Lung (tissue), 12 donors: Measurements from ENCODE around the gene CABP7. TPM values are rescaled to one million over a fixed set of nuclear protein-coding genes. Genes with fewer than 3 reads are reported as not detected.

Source experiments
- ATAC-seq: fragments of 200-7000 bp; cut with Tn5 transposase; one replicate; pipeline ENCODE4 v1.9.1; 2020; ENCODE audit warnings: moderate number of reproducible peaks; ENCODE audit not compliant: insufficient read depth, low FRiP score
- DNase-seq, 3 donors: peaks; one replicate each; pipeline ENCODE4 v3.0.0-alpha.2; 2013 to 2017
- H3K27ac ChIP-seq, 2 donors: one replicate each; pipeline ENCODE4 v1.5.1; 2013; ENCODE audit warnings: mild to moderate bottlenecking in 2 of 2, moderate library complexity in 2 of 2, control low read depth in 1 of 2, inconsistent platforms in 1 of 2, low read depth in 1 of 2, low read length in 1 of 2
- H3K27me3 ChIP-seq, 3 donors: one replicate each; pipeline ENCODE4 v1.5.1; 2013; ENCODE audit warnings: low read length in 2 of 3; ENCODE audit not compliant: control insufficient read depth in 3 of 3, insufficient read depth in 3 of 3
- H3K36me3 ChIP-seq, 4 donors: one replicate each; pipeline ENCODE4 v1.5.1; 2013; ENCODE audit warnings: low read length in 4 of 4, mild to moderate bottlenecking in 1 of 4, moderate library complexity in 1 of 4; ENCODE audit not compliant: control insufficient read depth in 4 of 4, insufficient read depth in 4 of 4
- H3K4me1 ChIP-seq, 5 donors: one replicate each; pipeline ENCODE4 v1.5.1; 2013; ENCODE audit warnings: low read length in 5 of 5, mild to moderate bottlenecking in 2 of 5, moderate library complexity in 1 of 5; ENCODE audit not compliant: control insufficient read depth in 5 of 5, insufficient read depth in 5 of 5
- H3K4me3 ChIP-seq: one replicate; pipeline ENCODE4 v1.5.1; 2013; ENCODE audit warnings: mild to moderate bottlenecking, control low read depth, moderate library complexity
- H3K9ac ChIP-seq, 2 donors: one replicate each; pipeline ENCODE4 v1.5.1; 2013; ENCODE audit warnings: low read length in 2 of 2, control low read depth in 1 of 2; ENCODE audit not compliant: insufficient read depth in 1 of 2
- H3K9me3 ChIP-seq, 4 donors: one replicate each; pipeline ENCODE4 v1.5.1; 2013; ENCODE audit warnings: low read length in 3 of 4, mild to moderate bottlenecking in 1 of 4, moderate library complexity in 1 of 4; ENCODE audit not compliant: control insufficient read depth in 4 of 4, insufficient read depth in 3 of 4
- WGBS, 2 donors: extraction: QIAGEN DNeasy Blood & Tissue Kit; methylation state at CpG; one replicate each; pipeline ENCODE4 v1.1.7; 2013; 5-methylcytosine and 5-hydroxymethylcytosine counted together
- polyA plus RNA-seq, 2 donors: library from polyadenylated mRNA; stranded (reverse); fragments of 200-250 nt; gene quantifications; one replicate each; pipeline ENCODE4 v1.2.1, GENCODE V29; 2013
- total RNA-seq, 2 donors: library from RNA; depleted of rRNA in 1 of 2; stranded (reverse); fragments of >200 nt in 1 of 2; gene quantifications; one replicate each; pipeline ENCODE4 v1.2.1, GENCODE V29; 2014 to 2021
- TF ChIP-seq, protein P1 (sequence below): IDR thresholded peaks from 2 replicates; pipeline ENCODE4 v1.5.1; 2012; ENCODE audit warnings: mild to moderate bottlenecking; ENCODE audit errors: control extremely low read depth, extremely low read depth
- donor health status: control.
- donor health status: control.
- donor health status: Bipolar disorder and iron deficiency.
- donor health status: healthy.
- donor health status: DM: yes; HTN: yes; CAD: no.

The CABP7 gene
- total and polyA plus RNA-seq, 4 donors: 0.05 to 0.12 (median 0.06) TPM; not detected in 1

DNA sequence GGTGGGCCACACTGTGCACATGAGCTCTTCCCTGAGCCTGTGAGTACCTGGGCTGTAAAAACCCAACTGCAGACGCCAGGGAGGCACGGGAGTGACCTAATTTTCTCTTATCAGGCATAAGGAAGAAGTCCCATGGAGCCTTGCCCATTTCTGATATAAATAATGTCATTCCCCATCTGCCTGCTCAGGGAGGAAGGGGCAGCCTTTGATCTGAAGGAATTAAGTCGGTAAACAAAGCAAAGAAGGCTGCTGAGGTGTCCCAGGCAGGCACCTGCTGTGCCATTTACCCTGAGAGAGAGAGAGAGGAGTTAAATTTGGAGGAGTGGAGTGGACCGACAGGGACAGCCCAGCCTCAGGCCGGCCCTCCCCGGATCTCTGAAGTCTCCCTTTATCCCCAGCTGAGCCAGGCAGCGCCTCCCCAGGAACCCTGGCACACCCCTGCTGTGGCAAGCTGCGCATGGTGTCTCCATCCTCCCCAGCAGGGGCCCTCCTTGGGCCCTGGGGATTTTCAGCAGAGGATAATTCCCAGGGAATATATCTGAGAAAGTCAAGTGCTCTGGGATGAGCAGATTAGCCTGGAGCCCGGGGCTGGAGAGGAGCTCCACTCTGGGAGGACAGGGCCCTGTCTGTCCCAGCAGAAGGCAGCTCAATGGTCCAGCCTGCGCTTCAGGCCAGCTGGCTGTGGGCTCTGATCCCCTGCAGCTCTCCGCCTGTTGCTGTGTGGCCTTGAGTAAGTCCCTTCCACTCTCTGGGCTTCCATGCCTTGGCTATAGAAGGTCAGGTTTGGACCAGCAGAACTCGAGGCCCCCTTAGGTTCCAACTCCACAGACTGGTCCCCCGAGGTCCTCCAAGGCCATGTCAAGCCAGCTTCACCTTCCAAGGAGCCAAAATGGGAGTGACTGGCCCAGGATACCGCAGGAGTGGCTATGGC lies 17.5 kb upstream of the CABP7 start:
- WGBS, 2 donors: 51 to 53% methylated on average over 13 to 14 of the region's 14 CpGs
- ATAC-seq (no peak), DNase-seq (no peak)
- Histone ChIP-seq H3K27me3 (no peaks in the 10 kb centered on the region), H3K4me1 (peaks cover 0 to 59% (median 13%) of the 10 kb centered on the region in 5 donors), H3K27ac (no peak overlapping the region), H3K9me3 (peaks cover 0 to 2% (median 0%) of the 10 kb centered on the region in 4 donors), H3K9ac (no peak overlapping the region), H3K4me3 (no peak overlapping the region), H3K36me3 (peaks cover 0 to under 1% (median 0%) of the 10 kb centered on the region in 4 donors)
- TF ChIP-seq, protein P1, sequence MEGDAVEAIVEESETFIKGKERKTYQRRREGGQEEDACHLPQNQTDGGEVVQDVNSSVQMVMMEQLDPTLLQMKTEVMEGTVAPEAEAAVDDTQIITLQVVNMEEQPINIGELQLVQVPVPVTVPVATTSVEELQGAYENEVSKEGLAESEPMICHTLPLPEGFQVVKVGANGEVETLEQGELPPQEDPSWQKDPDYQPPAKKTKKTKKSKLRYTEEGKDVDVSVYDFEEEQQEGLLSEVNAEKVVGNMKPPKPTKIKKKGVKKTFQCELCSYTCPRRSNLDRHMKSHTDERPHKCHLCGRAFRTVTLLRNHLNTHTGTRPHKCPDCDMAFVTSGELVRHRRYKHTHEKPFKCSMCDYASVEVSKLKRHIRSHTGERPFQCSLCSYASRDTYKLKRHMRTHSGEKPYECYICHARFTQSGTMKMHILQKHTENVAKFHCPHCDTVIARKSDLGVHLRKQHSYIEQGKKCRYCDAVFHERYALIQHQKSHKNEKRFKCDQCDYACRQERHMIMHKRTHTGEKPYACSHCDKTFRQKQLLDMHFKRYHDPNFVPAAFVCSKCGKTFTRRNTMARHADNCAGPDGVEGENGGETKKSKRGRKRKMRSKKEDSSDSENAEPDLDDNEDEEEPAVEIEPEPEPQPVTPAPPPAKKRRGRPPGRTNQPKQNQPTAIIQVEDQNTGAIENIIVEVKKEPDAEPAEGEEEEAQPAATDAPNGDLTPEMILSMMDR: no peak

GRCh38 chr22:29702931-29703501 lies 16.8 kb upstream of the CABP7 start:
- Histone ChIP-seq H3K36me3 (no peaks in the 10 kb centered on the region), H3K27me3 (no peaks in the 10 kb centered on the region), H3K4me1 (peaks cover 0 to 56% (median 11%) of the 10 kb centered on the region in 5 donors), H3K4me3 (no peak overlapping the region), H3K27ac (no peak overlapping the region), H3K9me3 (peaks cover 0 to 2% (median 0%) of the 10 kb centered on the region in 4 donors), H3K9ac (no peak overlapping the region)
- DNase-seq (peak in 1 of 3 donors; percentile 36), ATAC-seq (no peak)
- TF ChIP-seq, protein P1: no peak
- 18 to 28% methylated on average over 19 of the region's 19 CpGs for WGBS, 2 donors

- Histone ChIP-seq H3K36me3 (no peaks in the 10 kb centered on the region), H3K9me3 (peaks cover 0 to 2% (median 0%) of the 10 kb centered on the region in 4 donors), H3K4me3 (no peak overlapping the region), H3K27ac (no peak overlapping the region), H3K4me1 (peaks cover 0 to 49% (median 8%) of the 10 kb centered on the region in 5 donors), H3K9ac (no peak overlapping the region), H3K27me3 (no peaks in the 10 kb centered on the region)
- ATAC-seq (no peak), DNase-seq (no peak)
- TF ChIP-seq, protein P1: no peak
- 49 to 50% methylated on average over 7 of the region's 7 CpGs for WGBS, 2 donors
Measured at GRCh38 chr22:29703569-29704195, 16.1 kb upstream of the CABP7 start.
